GM15510 (cell line): ENCODE results near the gene NOX3.

Experiments
- POLR2A ChIP-seq: IDR thresholded peaks from 3 replicates; pipeline ENCODE4 v1.6.1; 2011; ENCODE audit warnings: borderline replicate concordance; ENCODE audit not compliant: insufficient read length; ENCODE audit errors: extremely low read depth

The NOX3 gene

GRCh38 chr6:155483858-155484257, 28.2 kb upstream of the NOX3 start:
- TF ChIP-seq POLR2A, result no peak

- no peak for TF ChIP-seq POLR2A
Measured at GRCh38 chr6:155481215-155481614, 25.6 kb upstream of the NOX3 start.

- TF ChIP-seq POLR2A, result no peak
Measured at GRCh38 chr6:155473741-155474140, 18.1 kb upstream of the NOX3 start.

GRCh38 chr6:155472886-155473285, 17.2 kb upstream of the NOX3 start:
- no peak for TF ChIP-seq POLR2A

GRCh38 chr6:155466539-155466938, 10.9 kb upstream of the NOX3 start:
- no peak for TF ChIP-seq POLR2A

- TF ChIP-seq POLR2A, result no peak
Measured at GRCh38 chr6:155461556-155461955, 5.9 kb upstream of the NOX3 start.

GRCh38 chr6:155454471-155454870, 1.2 kb downstream of the NOX3 start:
- no peak for TF ChIP-seq POLR2A

- TF ChIP-seq POLR2A, result no peak
Measured at GRCh38 chr6:155454008-155454407, 1.6 kb downstream of the NOX3 start.

GRCh38 chr6:155452576-155452975, 3.1 kb downstream of the NOX3 start:
- TF ChIP-seq POLR2A, result no peak

- no peak for TF ChIP-seq POLR2A
Measured at GRCh38 chr6:155450240-155450581, 5.4 kb downstream of the NOX3 start.

- TF ChIP-seq POLR2A, result no peak
Measured at GRCh38 chr6:155449450-155450239, 6.0 kb downstream of the NOX3 start.

GRCh38 chr6:155448668-155449449, 6.8 kb downstream of the NOX3 start:
- TF ChIP-seq POLR2A, result no peak

GRCh38 chr6:155447949-155448348, 7.7 kb downstream of the NOX3 start:
- no peak for TF ChIP-seq POLR2A

GRCh38 chr6:155444952-155445903, 10.4 kb downstream of the NOX3 start:
- TF ChIP-seq POLR2A, result no peak

- no peak for TF ChIP-seq POLR2A
Measured at GRCh38 chr6:155444120-155444917, 11.3 kb downstream of the NOX3 start.

GRCh38 chr6:155443168-155443567, 12.5 kb downstream of the NOX3 start:
- no peak for TF ChIP-seq POLR2A
